Neural cell (in vitro differentiated cells): ENCODE results near the gene CD2AP. TPM values are rescaled to one million over a fixed set of nuclear protein-coding genes. Genes with fewer than 3 reads are reported as not detected.

ENCODE experiments used
- H2AFZ ChIP-seq: fragments of 200-600, 300-800 bp; sonication (generic), shearing (Covaris generic); 2 replicates; pipeline ENCODE4 v1.6.0; 2014; ENCODE audit warnings: low read depth, mild to moderate bottlenecking, antibody characterized with exemption, low read length, moderate library complexity
- H3F3A ChIP-seq: fragments of 200-600 bp; shearing (Covaris generic); 2 replicates; pipeline ENCODE4 v1.6.1; 2016; ENCODE audit warnings: mild to moderate bottlenecking, moderate library complexity, mixed read lengths, antibody characterized with exemption, low read length; ENCODE audit not compliant: insufficient read depth, poor library complexity, severe bottlenecking
- H3K27ac ChIP-seq: fragments of 200-600, 300-800 bp; sonication (generic), shearing (Covaris generic); 2 replicates; pipeline ENCODE4 v1.5.1; 2014; ENCODE audit warnings: mild to moderate bottlenecking, low read length, moderate library complexity
- H3K27me3 ChIP-seq: fragments of 300-800, 200-600 bp; sonication (generic), shearing (Covaris generic); 2 replicates; pipeline ENCODE4 v1.6.0; 2014; ENCODE audit warnings: mild to moderate bottlenecking, low read depth, low read length, moderate library complexity; ENCODE audit not compliant: insufficient read depth
- H3K36me3 ChIP-seq: fragments of 300-800, 200-600 bp; sonication (generic), shearing (Covaris generic); 2 replicates; pipeline ENCODE4 v1.5.1; 2014; ENCODE audit warnings: mild to moderate bottlenecking, antibody characterized with exemption, low read length, moderate library complexity; ENCODE audit not compliant: insufficient read depth
- H3K4me2 ChIP-seq: fragments of 300-800, 200-600 bp; sonication (generic), shearing (Covaris generic); 2 replicates; pipeline ENCODE4 v1.6.0; 2014; ENCODE audit warnings: mild to moderate bottlenecking, low read length
- H3K4me3 ChIP-seq: fragments of 300-800, 200-600 bp; sonication (generic), shearing (Covaris generic); 2 replicates; pipeline ENCODE4 v1.5.1; 2014; ENCODE audit warnings: mild to moderate bottlenecking, low read length, moderate library complexity
- H3K79me2 ChIP-seq: fragments of 200-600 bp; shearing (Covaris generic); replicated peaks from 2 replicates; pipeline ENCODE4 v1.6.0; 2014; ENCODE audit warnings: mild to moderate bottlenecking, low read length, moderate library complexity; ENCODE audit not compliant: insufficient read depth
- H3K9ac ChIP-seq: fragments of 300-800, 200-600 bp; sonication (generic), shearing (Covaris generic); 2 replicates; pipeline ENCODE4 v1.6.1; 2016; ENCODE audit warnings: mild to moderate bottlenecking, low read length, mixed read lengths
- H3K9me2 ChIP-seq: fragments of 200-600 bp; shearing (Covaris generic); 2 replicates; pipeline ENCODE4 v1.6.1; 2016; ENCODE audit warnings: mild to moderate bottlenecking, low read length, mixed read lengths; ENCODE audit not compliant: insufficient read depth
- H3K9me3 ChIP-seq: fragments of 200-600, 300-800 bp; sonication (generic), shearing (Covaris generic); 2 replicates; pipeline ENCODE4 v1.6.1; 2016; ENCODE audit warnings: mild to moderate bottlenecking, mixed run types, low read length, moderate library complexity, mixed read lengths
- H4K20me1 ChIP-seq: fragments of 200-600 bp; shearing (Covaris generic); 2 replicates; pipeline ENCODE4 v1.6.1; 2016; ENCODE audit warnings: mild to moderate bottlenecking, mixed run types; ENCODE audit not compliant: insufficient read depth
- CTCF ChIP-seq: fragments of 450-650 bp; IDR thresholded peaks from 2 replicates; pipeline ENCODE4 v1.5.1; 2014; ENCODE audit warnings: antibody characterized with exemption, mild to moderate bottlenecking, moderate library complexity; ENCODE audit not compliant: poor library complexity, severe bottlenecking
- EP300 ChIP-seq: fragments of 450-650 bp; conservative IDR thresholded peaks from 2 replicates; pipeline ENCODE4 v1.6.1; 2014; ENCODE audit warnings: antibody characterized with exemption, mild to moderate bottlenecking, moderate library complexity; ENCODE audit not compliant: poor library complexity, severe bottlenecking
- EZH2 ChIP-seq: fragments of 200-600, 300-800 bp; shearing (Covaris generic), sonication (generic); IDR thresholded peaks from 2 replicates; pipeline ENCODE4 v1.6.1; 2014; ENCODE audit warnings: antibody characterized with exemption, low read length, borderline replicate concordance, mild to moderate bottlenecking; ENCODE audit not compliant: insufficient read depth, poor library complexity, severe bottlenecking
- MXI1 ChIP-seq: fragments of 450-650 bp; conservative IDR thresholded peaks from 2 replicates; pipeline ENCODE4 v1.6.1; 2014; ENCODE audit warnings: antibody characterized with exemption, mild to moderate bottlenecking; ENCODE audit not compliant: poor library complexity, severe bottlenecking
- POLR2AphosphoS5 ChIP-seq: IDR thresholded peaks from 2 replicates; pipeline ENCODE4 v1.6.1; 2012
- RAD21 ChIP-seq: fragments of 450-650 bp; conservative IDR thresholded peaks from 2 replicates; pipeline ENCODE4 v1.6.1; 2014; ENCODE audit warnings: antibody characterized with exemption, mild to moderate bottlenecking, moderate library complexity
- REST ChIP-seq: IDR thresholded peaks from 2 replicates; pipeline ENCODE4 v1.6.1; 2012; ENCODE audit warnings: borderline replicate concordance
- SMC3 ChIP-seq: fragments of 450-650 bp; conservative IDR thresholded peaks from 2 replicates; pipeline ENCODE4 v1.6.1; 2014; ENCODE audit warnings: antibody characterized with exemption, mild to moderate bottlenecking, moderate library complexity; ENCODE audit not compliant: poor library complexity
- TAF1 ChIP-seq: IDR thresholded peaks from 2 replicates; pipeline ENCODE4 v1.6.1; 2012; ENCODE audit warnings: low read depth
- polyA plus RNA-seq: library from polyadenylated mRNA; depleted of rRNA; stranded (reverse); fragments of >200 nt; gene quantifications from 2 replicates; pipeline ENCODE4 v1.2.3, GENCODE V29; 2014

CD2AP gene
- polyA plus RNA-seq, 1 donor from 2014 or later: 16.8 TPM

GRCh38 chr6:47525330-47526057 lies 47.9 kb downstream of the CD2AP start:
- Histone ChIP-seq H3K36me3 (no peaks in the 10 kb centered on the region), H3K9me2 (no peaks in the 10 kb centered on the region), H3K9me3 (no peaks in the 10 kb centered on the region), H3K4me3 (no peak overlapping the region), H3K9ac (no peak overlapping the region), H3F3A (no peaks in the 10 kb centered on the region), H2AFZ (no peak overlapping the region), H3K4me2 (no peak overlapping the region), H3K79me2 (peaks cover 8% of the 10 kb centered on the region), H3K27ac (no peak overlapping the region), H4K20me1 (no peaks in the 10 kb centered on the region), H3K27me3 (no peaks in the 10 kb centered on the region)
- TF ChIP-seq CTCF: no peak
- TF ChIP-seq MXI1: no peak
- TF ChIP-seq EP300: no peak
- no peak for TF ChIP-seq REST
- TF ChIP-seq SMC3: no peak
- no peak for TF ChIP-seq TAF1
- TF ChIP-seq RAD21: no peak
- no peak for TF ChIP-seq EZH2
- TF ChIP-seq POLR2AphosphoS5: no peak

DNA sequence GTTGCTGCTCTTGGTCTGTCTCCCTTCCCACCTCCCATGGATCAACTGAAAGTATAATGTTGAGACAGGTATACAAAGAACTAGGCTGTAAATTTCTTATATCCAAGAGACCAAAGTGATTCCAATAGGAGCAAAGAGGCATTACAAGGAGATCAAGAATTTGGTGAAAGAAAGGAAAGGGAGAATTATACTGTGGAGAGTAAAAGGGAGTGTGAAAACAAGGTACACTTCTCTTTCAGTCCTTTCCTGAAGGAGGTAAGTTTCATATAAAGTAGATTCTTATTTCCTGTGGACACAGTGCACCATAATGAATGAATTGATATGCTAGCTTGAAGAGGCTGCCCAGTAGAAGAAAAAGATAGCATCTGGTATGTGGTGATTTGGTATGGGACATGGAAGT lies 49.7 kb downstream of the CD2AP start:
- Histone ChIP-seq H4K20me1 (no peaks in the 10 kb centered on the region), H2AFZ (no peak overlapping the region), H3K9ac (no peak overlapping the region), H3K27me3 (no peaks in the 10 kb centered on the region), H3K79me2 (peaks cover 4% of the 10 kb centered on the region), H3K4me3 (no peak overlapping the region), H3K27ac (no peak overlapping the region), H3F3A (no peaks in the 10 kb centered on the region), H3K9me3 (no peaks in the 10 kb centered on the region), H3K4me2 (no peak overlapping the region), H3K36me3 (no peaks in the 10 kb centered on the region), H3K9me2 (no peaks in the 10 kb centered on the region)
- no peak for TF ChIP-seq EZH2
- no peak for TF ChIP-seq EP300
- no peak for TF ChIP-seq RAD21
- no peak for TF ChIP-seq CTCF
- no peak for TF ChIP-seq TAF1
